NCI-H1694 treated with DMSO at 0.1 percent for 48 hours (cell line): Measurements from ENCODE around the gene SLC6A16.
"Not testable (repeated sequence)": the region's sequence is repeated elsewhere in the genome, so short reads cannot be mapped to it uniquely, and the experiment has no call there.

Experiments used
- DNase-seq: peaks from one replicate; lab custom pipeline; 2025; lab: John Stamatoyannopoulos, UW

The SLC6A16 gene

GRCh38 chr19:49266409-49266808 lies 58.6 kb downstream of the SLC6A16 start:
- DNase-seq: not testable (repeated sequence)

DNA sequence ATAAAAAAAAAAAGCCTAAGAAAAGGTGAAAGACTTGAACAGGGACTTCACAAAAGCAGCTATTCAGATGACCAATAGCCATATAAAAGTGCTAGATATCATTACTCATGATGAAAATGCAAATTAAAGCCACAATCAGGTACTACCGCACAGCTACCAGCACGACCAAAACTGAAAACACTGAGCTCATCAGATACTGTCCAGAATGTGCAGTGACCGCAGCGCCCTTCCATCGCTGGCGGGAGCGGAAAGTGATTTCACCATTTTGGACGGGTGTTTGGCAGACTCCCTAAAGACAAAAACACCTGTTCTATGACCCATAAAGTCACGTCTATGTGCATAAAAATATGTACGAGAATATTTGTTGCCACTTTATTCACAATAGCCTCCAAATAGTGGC lies 60.7 kb downstream of the SLC6A16 start:
- DNase-seq: no peak

- no peak for DNase-seq
These were observed 63.4 kb downstream of the SLC6A16 start for GRCh38 chr19:49261602-49262001.

GRCh38 chr19:49256691-49257090 lies 68.3 kb downstream of the SLC6A16 start:
- DNase-seq: no peak

GRCh38 chr19:49255674-49256073 lies 69.3 kb downstream of the SLC6A16 start:
- no peak for DNase-seq

- DNase-seq: no peak
These were observed 75.1 kb downstream of the SLC6A16 start for GRCh38 chr19:49249933-49250332.

GRCh38 chr19:49247676-49248075 lies 77.3 kb downstream of the SLC6A16 start:
- DNase-seq: no peak

DNA sequence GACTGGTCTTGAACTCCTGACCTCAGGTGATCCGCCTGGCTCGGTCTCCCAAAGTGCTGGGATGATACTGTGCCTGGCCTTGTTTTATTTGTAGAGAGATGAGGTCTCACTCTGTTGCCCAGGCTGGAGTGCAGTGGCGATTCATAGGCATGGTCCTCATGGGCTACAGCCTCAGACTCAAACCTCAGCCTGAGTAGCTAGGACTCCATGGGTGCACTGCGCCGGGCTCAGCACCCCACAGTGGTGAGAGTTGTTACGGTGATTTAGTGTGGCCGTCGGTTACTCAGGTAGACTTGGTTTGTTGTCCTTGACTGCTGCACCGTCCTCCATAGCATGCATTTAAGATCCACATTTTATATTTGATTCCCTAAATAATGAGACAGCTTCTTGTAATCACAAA lies 80.7 kb downstream of the SLC6A16 start:
- DNase-seq: no peak

DNA sequence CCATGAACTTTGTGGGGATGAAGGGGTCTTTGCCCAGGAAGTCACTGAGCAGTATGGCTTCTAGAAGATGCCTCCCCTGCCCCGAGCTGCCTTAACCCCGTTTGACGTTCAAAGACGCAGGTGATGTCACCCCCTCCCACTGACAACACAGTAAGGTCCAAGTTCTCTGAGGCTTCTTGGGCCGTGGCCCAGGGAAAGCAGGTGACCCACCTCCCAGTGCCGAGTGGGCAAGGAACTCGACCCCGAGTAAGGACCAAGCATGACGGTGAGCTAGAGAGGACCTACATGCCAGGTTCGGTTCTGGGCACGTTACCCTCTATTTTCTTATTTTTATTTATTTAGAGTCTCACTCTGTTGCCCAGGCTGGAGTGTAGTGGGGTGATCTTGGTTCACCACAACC lies 81.3 kb downstream of the SLC6A16 start:
- no peak for DNase-seq

DNA sequence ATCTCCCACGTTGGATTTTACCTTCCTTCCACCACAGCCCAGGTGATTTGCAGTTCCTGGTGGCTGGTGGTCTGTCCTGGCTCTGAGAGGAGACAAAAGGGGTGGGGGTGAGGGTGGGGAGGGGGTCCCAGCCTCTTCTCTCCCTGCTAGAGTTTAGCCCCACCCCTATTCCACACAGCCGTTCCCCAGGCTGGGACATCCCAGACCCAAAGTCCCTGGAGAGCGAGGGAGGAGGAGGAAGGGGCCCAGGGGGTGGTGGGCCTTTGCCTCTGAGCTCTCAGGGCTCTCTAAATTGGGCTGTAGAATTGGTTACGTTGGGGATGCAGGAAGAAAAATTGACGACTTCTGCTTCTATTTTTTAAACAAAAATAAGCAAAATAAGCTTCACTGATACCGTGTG lies 81.9 kb downstream of the SLC6A16 start:
- DNase-seq: no peak

DNA sequence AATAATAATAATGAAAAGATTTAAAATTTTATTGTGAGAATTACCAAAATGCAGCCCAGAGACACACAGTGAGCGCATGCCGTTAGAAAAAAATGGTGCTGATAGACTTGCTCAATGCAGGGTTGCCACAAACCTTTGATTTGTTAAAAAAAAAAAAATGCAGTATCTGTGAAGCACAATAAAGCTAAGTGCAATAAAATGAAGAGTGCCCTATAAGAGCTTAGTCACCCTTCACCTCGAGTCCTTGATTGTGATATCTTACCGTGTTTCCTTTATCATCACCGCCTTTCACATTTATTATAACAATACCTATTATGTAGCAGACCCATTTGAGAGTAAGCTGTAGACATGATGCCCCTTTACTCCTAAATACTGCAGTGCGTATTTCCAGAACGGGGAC lies 83.2 kb downstream of the SLC6A16 start:
- no peak for DNase-seq
